Gastroesophageal sphincter (tissue), 4 donors: Measurements from ENCODE around the gene RND3. TPM values are rescaled to one million over a fixed set of nuclear protein-coding genes. Genes with fewer than 3 reads are reported as not detected.

ENCODE experiments used
- ATAC-seq: fragments of 150-250 bp; one replicate; pipeline ENCODE4 v1.9.1; 2016; ENCODE audit warnings: mild to moderate bottlenecking, moderate library complexity
- H3K27ac ChIP-seq, 4 donors: fragments of 200-600 bp; sonication (generic) in 3 of 4; 1 replicate in 3 of 4; 2 replicates in 1 of 4; pipeline ENCODE4 v1.5.1; 2016 to 2019
- H3K27me3 ChIP-seq: fragments of 200-600 bp; sonication (generic); one replicate; pipeline ENCODE4 v1.5.1; 2019
- H3K36me3 ChIP-seq, 2 donors: fragments of 200-600 bp; sonication (generic); one replicate each; pipeline ENCODE4 v1.5.1; 2019; ENCODE audit warnings: control low read depth in 1 of 2
- H3K4me1 ChIP-seq, 3 donors: fragments of 200-600 bp; sonication (generic); 1 replicate in 2 of 3; 2 replicates in 1 of 3; pipeline ENCODE4 v1.5.1; 2016 to 2019; ENCODE audit warnings: control low read depth in 2 of 3
- H3K4me3 ChIP-seq, 2 donors: fragments of 200-600 bp; sonication (generic); one replicate each; pipeline ENCODE4 v1.5.1; 2019; ENCODE audit warnings: mild to moderate bottlenecking in 1 of 2, moderate library complexity in 1 of 2
- H3K9me3 ChIP-seq, 3 donors: fragments of 200-600 bp; sonication (generic); one replicate each; pipeline ENCODE4 v1.5.1; 2017 to 2019; ENCODE audit warnings: control low read depth in 2 of 3
- EP300 ChIP-seq: sonication (generic); formaldehyde crosslinking; IDR thresholded peaks from one replicate; pipeline ENCODE4 v1.6.1; 2017; ENCODE audit warnings: antibody characterized with exemption, mild to moderate bottlenecking
- POLR2A ChIP-seq, 2 donors: fragments of 450-650 bp; IDR thresholded peaks; one replicate each; pipeline ENCODE4 v1.6.1; 2017; ENCODE audit warnings: antibody characterized with exemption in 2 of 2, mild to moderate bottlenecking in 2 of 2, moderate library complexity in 1 of 2
- POLR2AphosphoS5 ChIP-seq: sonication (generic); formaldehyde crosslinking; IDR thresholded peaks from one replicate; pipeline ENCODE4 v1.6.1; 2017; ENCODE audit warnings: antibody characterized with exemption
- WGBS, 2 donors: methylation state at CpG; one replicate each; pipeline ENCODE4 v1.1.5; 2018; ENCODE audit warnings: low coverage in 1 of 2; 5-methylcytosine and 5-hydroxymethylcytosine counted together
- total RNA-seq, 4 donors: library from RNA; depleted of rRNA; stranded (reverse); fragments of >200 nt; gene quantifications; one replicate each; pipeline ENCODE4 v1.1.0, GENCODE V29; 2016
- TF ChIP-seq, protein P1 (sequence below), 4 experiments: fragments of 200-600 bp in 2 of 4; fragments of 450-650 bp in 2 of 4; sonication (generic) in 1 of 4; IDR thresholded peaks; one replicate each; pipeline ENCODE4 v1.5.1; 2017 to 2019; ENCODE audit warnings: antibody characterized with exemption in 4 of 4, mild to moderate bottlenecking in 2 of 4, moderate library complexity in 2 of 4

RND3 gene
- total RNA-seq, 4 donors from 2014 or later, result 31.0 to 154 (median 81.0) TPM

- no peak overlapping the region for H3K4me3 ChIP-seq
- TF ChIP-seq POLR2AphosphoS5 (no peak), POLR2A (IDR thresholded peaks at IDR 0.05) (no peak), EP300 (no peak)
- TF ChIP-seq, protein P1, sequence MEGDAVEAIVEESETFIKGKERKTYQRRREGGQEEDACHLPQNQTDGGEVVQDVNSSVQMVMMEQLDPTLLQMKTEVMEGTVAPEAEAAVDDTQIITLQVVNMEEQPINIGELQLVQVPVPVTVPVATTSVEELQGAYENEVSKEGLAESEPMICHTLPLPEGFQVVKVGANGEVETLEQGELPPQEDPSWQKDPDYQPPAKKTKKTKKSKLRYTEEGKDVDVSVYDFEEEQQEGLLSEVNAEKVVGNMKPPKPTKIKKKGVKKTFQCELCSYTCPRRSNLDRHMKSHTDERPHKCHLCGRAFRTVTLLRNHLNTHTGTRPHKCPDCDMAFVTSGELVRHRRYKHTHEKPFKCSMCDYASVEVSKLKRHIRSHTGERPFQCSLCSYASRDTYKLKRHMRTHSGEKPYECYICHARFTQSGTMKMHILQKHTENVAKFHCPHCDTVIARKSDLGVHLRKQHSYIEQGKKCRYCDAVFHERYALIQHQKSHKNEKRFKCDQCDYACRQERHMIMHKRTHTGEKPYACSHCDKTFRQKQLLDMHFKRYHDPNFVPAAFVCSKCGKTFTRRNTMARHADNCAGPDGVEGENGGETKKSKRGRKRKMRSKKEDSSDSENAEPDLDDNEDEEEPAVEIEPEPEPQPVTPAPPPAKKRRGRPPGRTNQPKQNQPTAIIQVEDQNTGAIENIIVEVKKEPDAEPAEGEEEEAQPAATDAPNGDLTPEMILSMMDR (IDR thresholded peaks at IDR 0.05), result no peak
- no peaks in the 10 kb centered on the region for H3K36me3 ChIP-seq
- no peaks in the 10 kb centered on the region for H3K9me3 ChIP-seq
- WGBS, 2 donors, result 41 to 48% methylated on average over 2 of the region's 2 CpGs
- no peaks in the 10 kb centered on the region for H3K27me3 ChIP-seq
- no peak overlapping the region for H3K27ac ChIP-seq
- H3K4me1 ChIP-seq, result no peaks in the 10 kb centered on the region
- ATAC-seq, result no peak
Measured at GRCh38 chr2:150438041-150438440, 49.4 kb downstream of the RND3 start.

DNA sequence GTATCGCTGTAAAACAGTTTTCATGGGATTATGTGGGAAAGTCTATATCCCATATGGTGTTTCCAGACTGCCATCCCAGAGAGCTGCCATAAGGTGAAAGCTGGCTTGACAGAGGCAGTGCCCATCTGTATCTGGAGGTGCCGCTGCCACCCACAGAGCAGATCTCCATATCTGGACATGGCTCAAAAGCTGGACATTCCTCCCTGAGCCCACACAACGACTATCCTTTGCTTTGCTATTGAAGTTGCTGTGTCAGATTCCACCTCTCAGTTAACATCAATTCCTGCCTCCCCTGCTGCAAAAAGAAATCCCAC, 55.2 kb downstream of the RND3 start:
- no peaks in the 10 kb centered on the region for H3K9me3 ChIP-seq
- TF ChIP-seq POLR2A (IDR thresholded peaks at IDR 0.05), result no peak
- TF ChIP-seq POLR2AphosphoS5, result no peak
- no peak for TF ChIP-seq EP300
- TF ChIP-seq, protein P1 (IDR thresholded peaks at IDR 0.05), result no peak
- H3K27ac ChIP-seq, result no peak overlapping the region
- no peak overlapping the region for H3K4me3 ChIP-seq
- H3K27me3 ChIP-seq, result no peaks in the 10 kb centered on the region
- H3K36me3 ChIP-seq, result no peaks in the 10 kb centered on the region
- peaks cover 0 to 4% (median 0%) of the 10 kb centered on the region in 3 donors for H3K4me1 ChIP-seq
- 68 to 71% methylated on average over 3 of the region's 3 CpGs for WGBS, 2 donors
- no peak for ATAC-seq

DNA sequence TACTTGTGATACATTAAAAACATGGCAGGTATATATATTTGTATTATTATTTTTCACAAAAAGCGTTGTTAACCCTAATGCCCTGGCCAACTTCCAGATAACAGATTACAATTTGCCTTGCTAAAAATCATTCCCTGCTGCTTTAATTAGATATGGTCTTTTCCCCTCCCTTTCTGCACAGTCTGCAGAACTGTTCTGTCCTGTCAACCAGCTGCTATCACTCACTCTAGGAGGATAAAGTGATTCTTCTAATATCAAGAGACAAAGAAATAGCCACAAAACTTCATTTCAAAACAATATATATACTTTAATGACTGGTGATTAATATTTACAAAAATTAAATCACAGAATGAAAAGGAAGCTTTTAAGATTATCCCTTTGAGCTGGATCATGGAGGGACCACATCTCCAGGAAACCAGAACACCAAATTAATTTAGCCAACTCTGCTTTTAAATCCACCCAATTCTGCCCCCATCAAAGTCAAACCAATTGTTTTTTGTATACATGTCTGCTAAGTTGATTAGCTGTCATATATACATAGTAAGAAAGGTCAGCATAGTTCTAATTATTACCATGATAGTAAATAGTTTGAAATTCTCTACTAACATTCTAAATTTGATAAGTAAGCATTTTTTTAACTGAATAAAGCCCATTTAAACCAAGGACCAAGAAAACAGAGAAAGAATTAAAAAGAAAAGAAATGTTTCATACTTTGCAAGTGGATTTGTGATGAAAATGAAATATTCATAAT, 55.7 kb downstream of the RND3 start:
- peaks cover 0 to 4% (median 0%) of the 10 kb centered on the region in 3 donors for H3K4me1 ChIP-seq
- H3K27me3 ChIP-seq, result no peaks in the 10 kb centered on the region
- 21 to 88% methylated on average over 1 of the region's 1 CpG for WGBS, 2 donors
- no peaks in the 10 kb centered on the region for H3K36me3 ChIP-seq
- no peak overlapping the region for H3K27ac ChIP-seq
- ATAC-seq, result no peak
- TF ChIP-seq POLR2AphosphoS5 (no peak), EP300 (no peak), POLR2A (IDR thresholded peaks at IDR 0.05) (no peak)
- TF ChIP-seq, protein P1 (IDR thresholded peaks at IDR 0.05), result no peak
- no peaks in the 10 kb centered on the region for H3K9me3 ChIP-seq
- H3K4me3 ChIP-seq, result no peak overlapping the region

GRCh38 chr2:150429384-150429961, 58.0 kb downstream of the RND3 start:
- no peak overlapping the region for H3K4me3 ChIP-seq
- H3K27me3 ChIP-seq, result no peaks in the 10 kb centered on the region
- ATAC-seq, result no peak
- no peak for TF ChIP-seq EP300
- TF ChIP-seq, protein P1 (IDR thresholded peaks at IDR 0.05), result no peak
- TF ChIP-seq POLR2AphosphoS5, result no peak
- no peak for TF ChIP-seq POLR2A (IDR thresholded peaks at IDR 0.05)
- no peaks in the 10 kb centered on the region for H3K9me3 ChIP-seq
- H3K36me3 ChIP-seq, result no peaks in the 10 kb centered on the region
- WGBS, 2 donors, result 78 to 87% methylated on average over 3 of the region's 3 CpGs
- H3K27ac ChIP-seq, result no peak overlapping the region
- H3K4me1 ChIP-seq, result peaks cover 0 to 4% (median 0%) of the 10 kb centered on the region in 3 donors

GRCh38 chr2:150428641-150429040, 58.8 kb downstream of the RND3 start:
- 89% methylated on average over 2 of the region's 2 CpGs; no CpG with 5 or more reads in 1 of the 2 donors for WGBS, 2 donors
- no peak for ATAC-seq
- Histone ChIP-seq H3K4me1 (peaks cover 0 to 4% (median 0%) of the 10 kb centered on the region in 3 donors), H3K27ac (no peak overlapping the region), H3K9me3 (no peaks in the 10 kb centered on the region), H3K36me3 (no peaks in the 10 kb centered on the region), H3K27me3 (no peaks in the 10 kb centered on the region), H3K4me3 (no peak overlapping the region)
- no peak for TF ChIP-seq EP300
- no peak for TF ChIP-seq POLR2A (IDR thresholded peaks at IDR 0.05)
- no peak for TF ChIP-seq POLR2AphosphoS5
- TF ChIP-seq, protein P1 (IDR thresholded peaks at IDR 0.05), result no peak
